OCI-LY7 (cell line): ENCODE data around the gene DEFB125. TPM values are rescaled to one million over a fixed set of nuclear protein-coding genes. Genes with fewer than 3 reads are reported as not detected.

Source experiments
- Bru-seq: library from RNA; stranded (reverse); fragments of 400-500 nt; gene quantifications from one replicate; lab custom pipeline; 2021; lab: Mats Ljungman, UMichigan
- BruChase-seq, 2 experiments: library from RNA; stranded (reverse); fragments of 400-500 nt; gene quantifications; one replicate each; lab custom pipeline; 2021; lab: Mats Ljungman, UMichigan
- BruUV-seq: library from RNA; stranded (reverse); fragments of 400-500 nt; replicated peaks from 2 replicates; lab custom pipeline; 2021; lab: Mats Ljungman, UMichigan
- CTCF ChIA-PET: fragments of 300-600 bp; sonication (Branson Sonifier 250); formaldehyde crosslinking; loops from one replicate; lab custom pipeline; 2022; ENCODE audit warnings: antibody characterized with exemption; ENCODE audit not compliant: unreplicated experiment; lab: Charles Lee
- POLR2A ChIA-PET: fragments of 300-600 bp; sonication (Branson Sonifier 250); formaldehyde crosslinking; loops from one replicate; lab custom pipeline; 2022; ENCODE audit warnings: antibody characterized with exemption; lab: Charles Lee
- DNase-seq: peaks from one replicate; pipeline ENCODE4 v3.0.0-alpha.2; 2015; ENCODE audit warnings: low spot score
- H2AFZ ChIP-seq: fragments of 200-600 bp; sonication (generic), shearing (Covaris generic); 2 replicates; pipeline ENCODE4 v1.6.1; 2014; ENCODE audit warnings: mild to moderate bottlenecking, antibody characterized with exemption, low read length, moderate library complexity
- H3K27ac ChIP-seq: fragments of 200-600 bp; sonication (generic); 2 replicates; pipeline ENCODE4 v1.5.1; 2014; ENCODE audit warnings: mixed run types, low read depth, mild to moderate bottlenecking, moderate library complexity, low read length, inconsistent platforms; ENCODE audit not compliant: poor library complexity, severe bottlenecking
- H3K36me3 ChIP-seq: fragments of 200-600 bp; sonication (generic); 2 replicates; pipeline ENCODE4 v1.6.1; 2014; ENCODE audit warnings: mild to moderate bottlenecking, antibody characterized with exemption, low read length, moderate library complexity, mixed read lengths; ENCODE audit not compliant: insufficient read depth
- H3K4me1 ChIP-seq: fragments of 200-600 bp; sonication (generic); 2 replicates; pipeline ENCODE4 v1.5.1; 2014; ENCODE audit warnings: mild to moderate bottlenecking, low read length; ENCODE audit not compliant: insufficient read depth, poor library complexity, severe bottlenecking
- H3K4me2 ChIP-seq: fragments of 200-600 bp; sonication (generic); 2 replicates; pipeline ENCODE4 v1.6.1; 2014; ENCODE audit warnings: mild to moderate bottlenecking, low read length
- H3K4me3 ChIP-seq: fragments of 200-600 bp; sonication (generic); 2 replicates; pipeline ENCODE4 v1.5.1; 2014; ENCODE audit warnings: mild to moderate bottlenecking, low read depth, low read length; ENCODE audit not compliant: poor library complexity, severe bottlenecking
- H3K79me2 ChIP-seq: fragments of 200-600 bp; sonication (generic); 2 replicates; pipeline ENCODE4 v1.6.1; 2016; ENCODE audit warnings: low read depth, mild to moderate bottlenecking, low read length, moderate library complexity, mixed read lengths; ENCODE audit not compliant: insufficient read depth
- H3K9me2 ChIP-seq: fragments of 200-600 bp; sonication (generic); 2 replicates; pipeline ENCODE4 v1.6.1; 2016; ENCODE audit warnings: mild to moderate bottlenecking, low read length, mixed read lengths; ENCODE audit not compliant: insufficient read depth
- H3K9me3 ChIP-seq: fragments of 200-600 bp; sonication (generic); 2 replicates; pipeline ENCODE4 v1.6.1; 2014; ENCODE audit warnings: mild to moderate bottlenecking, mixed run types, low read length, mixed read lengths
- H4K20me1 ChIP-seq: fragments of 200-600 bp; sonication (generic); 2 replicates; pipeline ENCODE4 v1.6.1; 2014; ENCODE audit warnings: mild to moderate bottlenecking, antibody characterized with exemption, low read length, moderate library complexity, mixed read lengths; ENCODE audit not compliant: insufficient read depth
- EZH2phosphoT487 ChIP-seq: fragments of 200-600 bp; sonication (generic); IDR thresholded peaks from 2 replicates; pipeline ENCODE4 v1.6.1; 2018; ENCODE audit warnings: low read depth, borderline replicate concordance, mild to moderate bottlenecking, mixed run types, antibody characterized with exemption, low read length, moderate library complexity, mixed read lengths
- intact Hi-C: fragments of 100-400 bp; cut with micrococcal nuclease; formaldehyde crosslinking; loops from one replicate; pipeline ENCODE4 v1.10.0; 2022; ENCODE audit not compliant: unreplicated experiment
- long read RNA-seq: library from polyadenylated mRNA; stranded (forward); transcript quantifications from one replicate; pipeline ENCODE4 v2.0.0, GENCODE V29; 2022
- total RNA-seq, 2 experiments: library from RNA; depleted of rRNA in 1 of 2; stranded (reverse); fragments of >200 nt in 1 of 2; shearing (Covaris generic) in 1 of 2; gene quantifications; 2 replicates each; pipeline ENCODE4 v1.2.3, GENCODE V29; 2014 to 2022
- TF ChIP-seq, protein P1 (sequence below): fragments of 200-600 bp; sonication (generic); conservative IDR thresholded peaks from 2 replicates; pipeline ENCODE4 v1.5.1; 2014; ENCODE audit warnings: mild to moderate bottlenecking, antibody characterized with exemption, low read length, moderate library complexity, mixed read lengths

The DEFB125 gene, protein sequence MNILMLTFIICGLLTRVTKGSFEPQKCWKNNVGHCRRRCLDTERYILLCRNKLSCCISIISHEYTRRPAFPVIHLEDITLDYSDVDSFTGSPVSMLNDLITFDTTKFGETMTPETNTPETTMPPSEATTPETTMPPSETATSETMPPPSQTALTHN
- total RNA-seq (2014; rRNA removed; shearing (Covaris generic)): not detected in 2 replicates
- total RNA-seq (2022): not detected in 2 replicates
- not detected for Bru-seq, nascent RNA
- BruChase-seq, experiment 1, labeled RNA remaining after a 6-hour chase: not detected
- not detected for BruChase-seq, experiment 2, labeled RNA remaining after a 2-hour chase
- long read RNA-seq: 0 reads

DNA sequence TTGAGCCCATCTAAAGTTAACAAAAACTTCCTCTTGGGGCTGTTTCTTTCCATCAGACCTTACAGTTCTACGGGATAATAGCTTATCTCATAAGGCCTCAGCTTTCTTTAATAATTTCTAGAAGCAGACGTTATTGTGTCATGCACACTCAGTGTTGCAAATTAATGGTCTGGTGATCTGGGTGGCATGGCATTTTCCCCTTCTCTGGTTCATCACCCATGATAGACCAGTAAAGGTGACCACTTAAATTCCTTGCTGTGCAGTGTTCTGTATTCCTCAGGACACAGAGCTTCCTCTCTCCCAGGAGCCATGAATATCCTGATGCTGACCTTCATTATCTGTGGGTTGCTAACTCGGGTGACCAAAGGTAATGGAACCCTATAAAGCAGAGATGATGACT, at the start of gene DEFB125:
Gene DEFB125 (plus strand): TSS at position 272 of the 400 bp plus-strand sequence. CDS start 38 bp downstream, at position 310.
- no peak within 1 kb of the TSS for H3K4me3 ChIP-seq
- H2AFZ ChIP-seq: no peak within 1 kb of the TSS
- H3K4me1 ChIP-seq: no peaks in the 10 kb centered on the region
- DNase-seq: no peak
- no peak for TF ChIP-seq EZH2phosphoT487
- TF ChIP-seq, protein P1, sequence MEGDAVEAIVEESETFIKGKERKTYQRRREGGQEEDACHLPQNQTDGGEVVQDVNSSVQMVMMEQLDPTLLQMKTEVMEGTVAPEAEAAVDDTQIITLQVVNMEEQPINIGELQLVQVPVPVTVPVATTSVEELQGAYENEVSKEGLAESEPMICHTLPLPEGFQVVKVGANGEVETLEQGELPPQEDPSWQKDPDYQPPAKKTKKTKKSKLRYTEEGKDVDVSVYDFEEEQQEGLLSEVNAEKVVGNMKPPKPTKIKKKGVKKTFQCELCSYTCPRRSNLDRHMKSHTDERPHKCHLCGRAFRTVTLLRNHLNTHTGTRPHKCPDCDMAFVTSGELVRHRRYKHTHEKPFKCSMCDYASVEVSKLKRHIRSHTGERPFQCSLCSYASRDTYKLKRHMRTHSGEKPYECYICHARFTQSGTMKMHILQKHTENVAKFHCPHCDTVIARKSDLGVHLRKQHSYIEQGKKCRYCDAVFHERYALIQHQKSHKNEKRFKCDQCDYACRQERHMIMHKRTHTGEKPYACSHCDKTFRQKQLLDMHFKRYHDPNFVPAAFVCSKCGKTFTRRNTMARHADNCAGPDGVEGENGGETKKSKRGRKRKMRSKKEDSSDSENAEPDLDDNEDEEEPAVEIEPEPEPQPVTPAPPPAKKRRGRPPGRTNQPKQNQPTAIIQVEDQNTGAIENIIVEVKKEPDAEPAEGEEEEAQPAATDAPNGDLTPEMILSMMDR: no peak
- no TSS peak for BruUV-seq
- H3K4me2 ChIP-seq: no peak within 1 kb of the TSS
- POLR2A ChIA-PET: no interaction called here
- intact Hi-C loops: no loop called here
- H3K27ac ChIP-seq: no peak within 1 kb of the TSS
- H4K20me1 ChIP-seq: no peaks in the 10 kb centered on the region
- H3K79me2 ChIP-seq: no peaks in the 10 kb centered on the region
- H3K36me3 ChIP-seq: no peaks in the 10 kb centered on the region
- CTCF ChIA-PET: no interaction called here
- H3K9me3 ChIP-seq: no peaks in the 10 kb centered on the region
- no peaks in the 10 kb centered on the region for H3K9me2 ChIP-seq

DNA sequence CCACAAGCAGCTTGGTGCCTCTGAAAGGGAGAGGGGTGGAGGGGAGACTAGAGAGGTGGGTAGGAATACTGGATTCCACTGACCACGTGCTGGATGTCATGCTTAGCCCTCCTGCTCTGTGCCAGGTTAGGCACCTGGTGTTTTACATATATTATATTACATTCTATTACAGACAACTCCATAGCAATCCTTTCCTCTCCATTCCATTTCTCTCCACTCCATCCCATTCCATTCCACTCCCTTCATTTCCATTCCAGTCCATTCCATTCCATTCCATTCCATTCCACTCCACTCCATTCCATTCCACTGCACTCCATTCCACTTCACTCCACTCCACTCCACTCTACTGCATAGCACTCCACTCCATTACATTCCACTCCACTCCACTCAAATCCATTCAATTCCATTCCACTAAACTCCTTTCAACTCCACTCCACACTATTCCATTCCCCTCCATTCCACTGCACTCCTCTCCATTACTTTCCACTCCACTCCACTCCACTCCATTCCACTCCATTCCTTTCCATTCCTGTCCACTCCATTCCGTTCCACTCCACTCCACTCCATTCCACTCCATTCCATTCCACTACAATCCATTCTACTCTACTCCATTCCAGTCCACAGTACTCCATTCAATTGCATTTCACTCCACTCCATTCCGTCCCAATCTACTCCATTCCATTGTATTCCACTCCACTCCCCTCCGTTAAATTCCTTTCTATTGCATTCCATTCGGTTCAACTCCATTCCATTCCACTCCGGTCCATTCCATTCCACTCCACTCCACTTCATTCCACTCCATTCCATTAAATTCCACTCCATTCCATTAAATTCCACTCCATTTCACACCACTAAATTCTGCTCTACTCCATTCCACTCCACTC, 27.2 kb upstream of the DEFB125 start:
- Histone ChIP-seq H4K20me1 (no peaks in the 10 kb centered on the region), H3K4me1 (no peaks in the 10 kb centered on the region), H3K36me3 (no peaks in the 10 kb centered on the region), H3K4me2 (no peak overlapping the region), H3K79me2 (no peaks in the 10 kb centered on the region), H2AFZ (no peak overlapping the region), H3K9me2 (no peaks in the 10 kb centered on the region), H3K27ac (no peak overlapping the region), H3K4me3 (no peak overlapping the region), H3K9me3 (0 out of 2 replicates have a peak, but pooled peaks cover 4% of the 10 kb centered on the region)
- TF ChIP-seq, protein P1: no peak
- no peak for TF ChIP-seq EZH2phosphoT487
- BruUV-seq: no TSS peak
- ChIA-PET POLR2A (no interaction called here), CTCF (no interaction called here)
- no peak for DNase-seq
- intact Hi-C loops: no loop called here
